Liver (tissue), 3 donors: ENCODE measurements around the gene GTF3C5.

Source experiments
- ATF3 ChIP-seq: IDR thresholded peaks from 2 replicates; pipeline ENCODE4 v1.6.1; 2016; ENCODE audit warnings: antibody characterized with exemption
- EGR1 ChIP-seq, 2 donors: IDR thresholded peaks; 2 replicates each; pipeline ENCODE4 v1.6.1; 2016 to 2018; ENCODE audit warnings: antibody characterized with exemption in 2 of 2, low read depth in 2 of 2
- GABPA ChIP-seq, 2 donors: IDR thresholded peaks in 1 of 2; conservative IDR thresholded peaks in 1 of 2; 2 replicates each; pipeline ENCODE4 v1.6.1; 2016; ENCODE audit warnings: antibody characterized with exemption in 2 of 2, mild to moderate bottlenecking in 1 of 2, moderate library complexity in 1 of 2
- HNF4A ChIP-seq, 2 donors: conservative IDR thresholded peaks; 2 replicates each; pipeline ENCODE4 v1.6.1; 2016; ENCODE audit warnings: antibody characterized with exemption in 2 of 2, mild to moderate bottlenecking in 2 of 2
- MAX ChIP-seq: IDR thresholded peaks from 2 replicates; pipeline ENCODE4 v1.6.1; 2016; ENCODE audit warnings: antibody characterized with exemption
- NR2F2 ChIP-seq: IDR thresholded peaks from 2 replicates; pipeline ENCODE4 v1.6.1; 2016; ENCODE audit warnings: antibody characterized with exemption
- RXRA ChIP-seq, 2 donors: IDR thresholded peaks; 2 replicates each; pipeline ENCODE4 v1.6.1; 2017 to 2018; ENCODE audit warnings: antibody characterized with exemption in 2 of 2, mild to moderate bottlenecking in 1 of 2
- YY1 ChIP-seq: IDR thresholded peaks from 2 replicates; pipeline ENCODE4 v1.6.1; 2016; ENCODE audit warnings: antibody characterized with exemption, mild to moderate bottlenecking
- TF ChIP-seq, protein P1 (sequence below): fragments of 150-350 bp; IDR thresholded peaks from 2 replicates; pipeline ENCODE4 v1.5.1; 2017; ENCODE audit warnings: improper control_type of control experiment, low read depth, low read length; ENCODE audit not compliant: missing input control
- donor health status: healthy.
- donor health status: healthy.

DNA sequence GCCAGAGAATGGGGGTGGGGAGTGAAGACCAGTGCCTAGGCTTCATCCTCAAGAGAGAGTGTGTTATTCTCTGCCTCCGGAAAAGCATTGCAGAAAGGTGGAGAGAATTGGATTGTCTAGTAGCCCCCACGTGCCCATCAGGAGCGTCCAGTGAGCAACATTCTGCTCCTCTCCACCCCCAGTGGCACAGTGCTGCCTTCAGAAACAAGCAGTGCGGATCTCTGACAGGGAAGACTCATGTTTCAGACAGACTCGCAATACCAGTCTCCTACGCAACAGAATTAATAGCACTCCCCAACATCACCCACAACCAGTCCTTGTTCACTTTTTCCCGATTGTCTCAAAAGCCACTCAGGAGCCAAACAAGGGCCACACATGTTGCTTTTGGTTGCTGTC lies 16.1 kb downstream of the GTF3C5 start:
- no peak for TF ChIP-seq GABPA (IDR thresholded peaks at IDR 0.05 in 1 of 2, conservative IDR thresholded peaks at IDR 0.05 in 1 of 2)
- TF ChIP-seq ATF3 = no peak
- no peak for TF ChIP-seq YY1
- no peak for TF ChIP-seq HNF4A (conservative IDR thresholded peaks at IDR 0.05)
- TF ChIP-seq, protein P1, sequence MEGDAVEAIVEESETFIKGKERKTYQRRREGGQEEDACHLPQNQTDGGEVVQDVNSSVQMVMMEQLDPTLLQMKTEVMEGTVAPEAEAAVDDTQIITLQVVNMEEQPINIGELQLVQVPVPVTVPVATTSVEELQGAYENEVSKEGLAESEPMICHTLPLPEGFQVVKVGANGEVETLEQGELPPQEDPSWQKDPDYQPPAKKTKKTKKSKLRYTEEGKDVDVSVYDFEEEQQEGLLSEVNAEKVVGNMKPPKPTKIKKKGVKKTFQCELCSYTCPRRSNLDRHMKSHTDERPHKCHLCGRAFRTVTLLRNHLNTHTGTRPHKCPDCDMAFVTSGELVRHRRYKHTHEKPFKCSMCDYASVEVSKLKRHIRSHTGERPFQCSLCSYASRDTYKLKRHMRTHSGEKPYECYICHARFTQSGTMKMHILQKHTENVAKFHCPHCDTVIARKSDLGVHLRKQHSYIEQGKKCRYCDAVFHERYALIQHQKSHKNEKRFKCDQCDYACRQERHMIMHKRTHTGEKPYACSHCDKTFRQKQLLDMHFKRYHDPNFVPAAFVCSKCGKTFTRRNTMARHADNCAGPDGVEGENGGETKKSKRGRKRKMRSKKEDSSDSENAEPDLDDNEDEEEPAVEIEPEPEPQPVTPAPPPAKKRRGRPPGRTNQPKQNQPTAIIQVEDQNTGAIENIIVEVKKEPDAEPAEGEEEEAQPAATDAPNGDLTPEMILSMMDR = no peak
- TF ChIP-seq NR2F2 = no peak
- TF ChIP-seq EGR1 (IDR thresholded peaks at IDR 0.05; ENCODE audit: low read depth in 2 of 2) = no peak
- TF ChIP-seq MAX = no peak
- TF ChIP-seq RXRA (IDR thresholded peaks at IDR 0.05) = no peak
